ENCODE measurements around the gene DCAF5.

DNA sequence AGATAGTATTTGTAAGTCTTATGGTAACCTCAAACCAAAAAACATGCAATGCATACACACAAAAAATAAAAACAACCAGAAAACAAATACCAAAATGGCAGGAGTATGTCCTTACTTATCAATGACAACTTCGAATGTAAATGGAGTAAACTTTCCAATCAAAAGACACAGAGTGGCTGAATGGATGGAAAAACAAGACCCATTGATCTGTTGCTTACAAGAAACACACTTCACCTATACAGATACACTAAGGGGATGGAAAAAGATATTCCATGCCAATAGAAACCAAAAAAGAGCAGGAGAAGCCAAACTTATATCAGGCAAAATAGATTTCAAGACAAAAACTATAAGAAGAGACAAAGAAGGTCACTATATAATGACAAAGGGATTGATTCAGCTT is 8.7 kb upstream of the DCAF5 start:
- TF ChIP-seq, protein P1, sequence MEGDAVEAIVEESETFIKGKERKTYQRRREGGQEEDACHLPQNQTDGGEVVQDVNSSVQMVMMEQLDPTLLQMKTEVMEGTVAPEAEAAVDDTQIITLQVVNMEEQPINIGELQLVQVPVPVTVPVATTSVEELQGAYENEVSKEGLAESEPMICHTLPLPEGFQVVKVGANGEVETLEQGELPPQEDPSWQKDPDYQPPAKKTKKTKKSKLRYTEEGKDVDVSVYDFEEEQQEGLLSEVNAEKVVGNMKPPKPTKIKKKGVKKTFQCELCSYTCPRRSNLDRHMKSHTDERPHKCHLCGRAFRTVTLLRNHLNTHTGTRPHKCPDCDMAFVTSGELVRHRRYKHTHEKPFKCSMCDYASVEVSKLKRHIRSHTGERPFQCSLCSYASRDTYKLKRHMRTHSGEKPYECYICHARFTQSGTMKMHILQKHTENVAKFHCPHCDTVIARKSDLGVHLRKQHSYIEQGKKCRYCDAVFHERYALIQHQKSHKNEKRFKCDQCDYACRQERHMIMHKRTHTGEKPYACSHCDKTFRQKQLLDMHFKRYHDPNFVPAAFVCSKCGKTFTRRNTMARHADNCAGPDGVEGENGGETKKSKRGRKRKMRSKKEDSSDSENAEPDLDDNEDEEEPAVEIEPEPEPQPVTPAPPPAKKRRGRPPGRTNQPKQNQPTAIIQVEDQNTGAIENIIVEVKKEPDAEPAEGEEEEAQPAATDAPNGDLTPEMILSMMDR (IDR thresholded peaks at IDR 0.05), result no peak
- no peak for TF ChIP-seq POLR2A (IDR thresholded peaks at IDR 0.05)

Data from tibial nerve (tissue), 3 donors.